ENCODE results near the gene TGFBR3L.

GRCh38 chr19:7898967-7899366, 15.7 kb upstream of the TGFBR3L start:
- TF ChIP-seq CTCF (IDR thresholded peaks at IDR 0.05) (no peak), POLR2A (IDR thresholded peaks at IDR 0.05) (no peak)

Measured in ovary (tissue), 3 donors.